Mesangial cell (primary cell): ENCODE measurements around the gene RAB9B. TPM values are rescaled to one million over a fixed set of nuclear protein-coding genes. Genes with fewer than 3 reads are reported as not detected.

Experiments used
- total RNA-seq: library from RNA; depleted of rRNA; stranded (reverse); fragments of >200 nt; gene quantifications from 2 replicates; pipeline ENCODE4 v1.2.3, GENCODE V29; 2015

RAB9B gene
- total RNA-seq = 0.16 and 0.51 TPM in 2 replicates

GRCh38 chrX:103831803-103832544 is at the start of gene RAB9B:
RAB9B (minus strand) TSS chrX:103832257; CDS start chrX:103825784, 6,473 bp downstream.

GRCh38 chrX:103776546-103776945 is 55.5 kb downstream of the RAB9B start, which contains the start of gene PLP1:
PLP1 (plus strand) TSS chrX:103776840; CDS start chrX:103776996, 156 bp downstream.

Other genes with a start within 250 kb of the RAB9B start
- 13.5 and 21.4 TPM in 2 replicates for gene TCEAL4, start 246.7 kb downstream of the RAB9B start, total RNA-seq
- gene TCEAL3, start 224.3 kb downstream of the RAB9B start, total RNA-seq = 5.1 and 6.4 TPM in 2 replicates
- gene TCEAL1, start 203.3 kb downstream of the RAB9B start, total RNA-seq = 8.5 and 11.8 TPM in 2 replicates
- 170 and 229 TPM in 2 replicates for gene MORF4L2, start 145.6 kb downstream of the RAB9B start, total RNA-seq
- gene TMEM31, start 121.3 kb downstream of the RAB9B start, total RNA-seq = 0.25 TPM in 1 of 2 replicates, not detected in the other
- gene PLP1, start 55.4 kb downstream of the RAB9B start, total RNA-seq = not detected in 2 replicates
- 4.2 and 13.7 TPM in 2 replicates for gene TMSB15B, start 130.4 kb upstream of the RAB9B start, total RNA-seq
- not detected in 2 replicates for gene H2BW1, start 181.5 kb upstream of the RAB9B start, total RNA-seq
- not detected in 2 replicates for gene H2BW2, start 207.7 kb upstream of the RAB9B start, total RNA-seq
- 2.0 and 2.5 TPM in 2 replicates for gene TMSB15C, start 244.0 kb upstream of the RAB9B start, total RNA-seq